ENCODE results near the gene HAPLN2. TPM values are rescaled to one million over a fixed set of nuclear protein-coding genes. Genes with fewer than 3 reads are reported as not detected.

HAPLN2 gene
- total RNA-seq, 2 donors from 2014 or later = 6.1 to 10.2 TPM

- Histone ChIP-seq H3K9me3 (no peaks in the 10 kb centered on the region), H3K36me3 (no peaks in the 10 kb centered on the region), H3K4me3 (no peak overlapping the region), H3K27me3 (replicated peaks; ENCODE audit: insufficient read depth) (no peaks in the 10 kb centered on the region), H3K4me1 (replicated peaks) (peaks cover 10% of the 10 kb centered on the region), H3K27ac (no peak overlapping the region)
- TF ChIP-seq POLR2AphosphoS5 (IDR thresholded peaks at IDR 0.05) = no peak
- no peak for TF ChIP-seq POLR2A (IDR thresholded peaks at IDR 0.05)
- TF ChIP-seq CTCF (IDR thresholded peaks at IDR 0.05) = no peak
- 52% methylated on average over 3 of the region's 3 CpGs for WGBS
- intact Hi-C loops (cut with DNase I) = loop anchor here (10.0 kb wide), 1 partner anchor 228 kb away; no protein-coding TSS in a partner anchor
- no peak for DNase-seq (ENCODE audit: low spot score)
These were observed 6.5 kb upstream of the HAPLN2 start for GRCh38 chr1:156612666-156613065.

- no peak for DNase-seq (ENCODE audit: low spot score)
- Histone ChIP-seq H3K27ac (peak overlapping the region; percentile 61 to 80), H3K4me3 (no peak overlapping the region), H3K9me3 (no peaks in the 10 kb centered on the region), H3K4me1 (replicated peaks) (peaks cover 10% of the 10 kb centered on the region), H3K27me3 (replicated peaks; ENCODE audit: insufficient read depth) (no peaks in the 10 kb centered on the region), H3K36me3 (no peaks in the 10 kb centered on the region)
- no peak for TF ChIP-seq CTCF (IDR thresholded peaks at IDR 0.05)
- no peak for TF ChIP-seq POLR2A (IDR thresholded peaks at IDR 0.05)
- TF ChIP-seq POLR2AphosphoS5 (IDR thresholded peaks at IDR 0.05) = no peak
- 22% methylated on average over 4 of the region's 4 CpGs for WGBS
- intact Hi-C loops (cut with DNase I) = loop anchor here (10.0 kb wide), 1 partner anchor 231 kb away; no protein-coding TSS in a partner anchor
These were observed 3.3 kb upstream of the HAPLN2 start for GRCh38 chr1:156615946-156616345.

GRCh38 chr1:156616463-156616862 is 2.8 kb upstream of the HAPLN2 start:
- peaks cover 10% of the 10 kb centered on the region for H3K4me1 ChIP-seq (replicated peaks)
- H3K36me3 ChIP-seq = no peaks in the 10 kb centered on the region
- H3K9me3 ChIP-seq = no peaks in the 10 kb centered on the region
- intact Hi-C loops (cut with DNase I) = loop anchor here (10.0 kb wide), 1 partner anchor 232 kb away; no protein-coding TSS in a partner anchor
- WGBS = 7% methylated on average over 5 of the region's 5 CpGs
- H3K27me3 ChIP-seq (replicated peaks; ENCODE audit: insufficient read depth) = no peaks in the 10 kb centered on the region
- TF ChIP-seq POLR2AphosphoS5 (IDR thresholded peaks at IDR 0.05) (peak; percentile 91), CTCF (IDR thresholded peaks at IDR 0.05) (peak in 1 of 4 experiments; percentile 29), POLR2A (IDR thresholded peaks at IDR 0.05) (no peak)
- peak overlapping the region; percentile 61 to 80 for H3K27ac ChIP-seq
- no peak overlapping the region for H3K4me3 ChIP-seq
- DNase-seq (ENCODE audit: low spot score) = peak; percentile 73

- Histone ChIP-seq H3K4me3 (no peak overlapping the region), H3K27ac (no peak overlapping the region), H3K4me1 (replicated peaks) (peaks cover 10% of the 10 kb centered on the region), H3K27me3 (replicated peaks; ENCODE audit: insufficient read depth) (no peaks in the 10 kb centered on the region), H3K36me3 (no peaks in the 10 kb centered on the region), H3K9me3 (no peaks in the 10 kb centered on the region)
- intact Hi-C loops (cut with DNase I) = loop anchor here (10.0 kb wide), 1 partner anchor 235 kb away; no protein-coding TSS in a partner anchor
- DNase-seq (ENCODE audit: low spot score) = no peak
- 43% methylated on average over 6 of the region's 6 CpGs for WGBS
- TF ChIP-seq CTCF (IDR thresholded peaks at IDR 0.05) (no peak), POLR2AphosphoS5 (IDR thresholded peaks at IDR 0.05) (no peak), POLR2A (IDR thresholded peaks at IDR 0.05) (no peak)
These were observed 354 bp downstream of the HAPLN2 start for GRCh38 chr1:156619582-156619955.

- TF ChIP-seq POLR2A (IDR thresholded peaks at IDR 0.05) (no peak), POLR2AphosphoS5 (IDR thresholded peaks at IDR 0.05) (no peak), CTCF (IDR thresholded peaks at IDR 0.05) (no peak)
- no peak overlapping the region for H3K4me3 ChIP-seq
- intact Hi-C loops (cut with DNase I) = loop anchor here (5.0 kb wide), 1 partner anchor 35 kb away; no protein-coding TSS in a partner anchor
- H3K9me3 ChIP-seq = no peaks in the 10 kb centered on the region
- peaks cover 10% of the 10 kb centered on the region for H3K27me3 ChIP-seq (replicated peaks; ENCODE audit: insufficient read depth)
- no peaks in the 10 kb centered on the region for H3K36me3 ChIP-seq
- H3K4me1 ChIP-seq (replicated peaks) = peaks cover 7% of the 10 kb centered on the region
- H3K27ac ChIP-seq = no peak overlapping the region
- WGBS = 75% methylated on average over 6 of the region's 6 CpGs
- DNase-seq (ENCODE audit: low spot score) = no peak
These were observed 3.5 kb downstream of the HAPLN2 start for GRCh38 chr1:156622581-156623297.

All from prostate gland (tissue), 2 donors.